Measurements from ENCODE around the gene DCTN1. TPM values are rescaled to one million over a fixed set of nuclear protein-coding genes. Genes with fewer than 3 reads are reported as not detected.

Gene DCTN1
- total RNA-seq, 1 experiment from 2014 or later, result 172 TPM

DNA sequence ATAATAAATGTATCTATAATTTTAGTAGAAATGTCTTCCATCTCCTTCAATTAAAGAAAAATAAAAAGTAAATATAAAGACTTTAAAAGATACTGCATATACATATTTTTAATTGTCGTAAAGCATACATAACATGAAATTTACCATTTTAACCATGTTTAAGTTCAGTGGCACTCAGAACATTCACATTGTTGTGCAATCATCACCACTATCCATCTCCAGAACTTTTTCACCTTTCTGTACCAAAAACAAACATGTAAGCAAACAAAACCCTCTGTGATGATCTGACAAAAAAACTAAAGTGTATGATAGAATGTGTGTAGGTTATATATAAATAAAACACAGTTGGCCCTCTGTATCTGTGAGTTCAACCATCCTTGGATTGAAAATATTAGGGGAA is 13.4 kb upstream of the DCTN1 start:
- intact Hi-C loops (cut with micrococcal nuclease; ENCODE audit: unreplicated experiment), result no loop called here
- CTCF ChIA-PET, result no interaction called here
- no peaks in the 10 kb centered on the region for H3K36me3 ChIP-seq (ENCODE audit: insufficient read depth, low read length, poor library complexity, severe bottlenecking)
- no peaks in the 10 kb centered on the region for H3K27me3 ChIP-seq (replicated peaks; ENCODE audit: insufficient read depth, low read depth, low read length, poor library complexity)
- no peak overlapping the region for H3K27ac ChIP-seq (ENCODE audit: low read depth, low read length, poor library complexity, severe bottlenecking)
- no peak overlapping the region for H3K4me3 ChIP-seq (ENCODE audit: low read depth, low read length, poor library complexity, severe bottlenecking)
- BruUV-seq (replicated peaks), result no TSS peak
- no peaks in the 10 kb centered on the region for H3K9me3 ChIP-seq (ENCODE audit: low read depth, low read length, poor library complexity, severe bottlenecking)
- H3K4me1 ChIP-seq (ENCODE audit: insufficient read depth, low read length, poor library complexity, severe bottlenecking), result peaks cover 16% of the 10 kb centered on the region
- DNase-seq (ENCODE audit: low spot score), result no peak
- POLR2A ChIA-PET (ENCODE audit: low non-redundant PET), result no interaction called here
- TF ChIP-seq EZH2 (IDR thresholded peaks at IDR 0.05; ENCODE audit: borderline replicate concordance, low read depth, low read length, poor library complexity, severe bottlenecking), result no peak
- TF ChIP-seq, protein P1, sequence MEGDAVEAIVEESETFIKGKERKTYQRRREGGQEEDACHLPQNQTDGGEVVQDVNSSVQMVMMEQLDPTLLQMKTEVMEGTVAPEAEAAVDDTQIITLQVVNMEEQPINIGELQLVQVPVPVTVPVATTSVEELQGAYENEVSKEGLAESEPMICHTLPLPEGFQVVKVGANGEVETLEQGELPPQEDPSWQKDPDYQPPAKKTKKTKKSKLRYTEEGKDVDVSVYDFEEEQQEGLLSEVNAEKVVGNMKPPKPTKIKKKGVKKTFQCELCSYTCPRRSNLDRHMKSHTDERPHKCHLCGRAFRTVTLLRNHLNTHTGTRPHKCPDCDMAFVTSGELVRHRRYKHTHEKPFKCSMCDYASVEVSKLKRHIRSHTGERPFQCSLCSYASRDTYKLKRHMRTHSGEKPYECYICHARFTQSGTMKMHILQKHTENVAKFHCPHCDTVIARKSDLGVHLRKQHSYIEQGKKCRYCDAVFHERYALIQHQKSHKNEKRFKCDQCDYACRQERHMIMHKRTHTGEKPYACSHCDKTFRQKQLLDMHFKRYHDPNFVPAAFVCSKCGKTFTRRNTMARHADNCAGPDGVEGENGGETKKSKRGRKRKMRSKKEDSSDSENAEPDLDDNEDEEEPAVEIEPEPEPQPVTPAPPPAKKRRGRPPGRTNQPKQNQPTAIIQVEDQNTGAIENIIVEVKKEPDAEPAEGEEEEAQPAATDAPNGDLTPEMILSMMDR (conservative IDR thresholded peaks at IDR 0.05; ENCODE audit: low read depth, low read length), result no peak

DNA sequence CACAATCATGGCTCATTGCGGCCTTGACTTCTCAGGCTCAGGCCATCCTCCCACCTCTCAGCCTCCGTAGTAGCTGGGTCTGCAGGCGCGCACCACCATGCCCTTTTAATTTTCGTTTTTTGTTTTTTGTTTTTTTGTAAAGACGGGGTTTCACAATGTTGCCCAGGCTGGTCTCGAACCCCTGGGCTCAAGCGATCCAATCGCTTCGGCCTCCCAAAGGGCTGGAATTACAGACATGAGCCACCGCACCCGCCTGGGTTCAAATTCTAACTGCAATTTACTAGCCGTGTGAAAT is 12.3 kb upstream of the DCTN1 start:
- Histone ChIP-seq H3K27ac (ENCODE audit: low read depth, low read length, poor library complexity, severe bottlenecking) (no peak overlapping the region), H3K9me3 (ENCODE audit: low read depth, low read length, poor library complexity, severe bottlenecking) (no peaks in the 10 kb centered on the region), H3K4me3 (ENCODE audit: low read depth, low read length, poor library complexity, severe bottlenecking) (no peak overlapping the region), H3K27me3 (replicated peaks; ENCODE audit: insufficient read depth, low read depth, low read length, poor library complexity) (no peaks in the 10 kb centered on the region), H3K4me1 (ENCODE audit: insufficient read depth, low read length, poor library complexity, severe bottlenecking) (peaks cover 16% of the 10 kb centered on the region), H3K36me3 (ENCODE audit: insufficient read depth, low read length, poor library complexity, severe bottlenecking) (no peaks in the 10 kb centered on the region)
- CTCF ChIA-PET, result interaction anchor here (1.2 kb wide), 1 partner anchor 48 kb away, joined by 4 read pairs; no protein-coding TSS in a partner anchor
- TF ChIP-seq, protein P1 (conservative IDR thresholded peaks at IDR 0.05; ENCODE audit: low read depth, low read length), result no peak
- TF ChIP-seq EZH2 (IDR thresholded peaks at IDR 0.05; ENCODE audit: borderline replicate concordance, low read depth, low read length, poor library complexity, severe bottlenecking), result no peak
- POLR2A ChIA-PET (ENCODE audit: low non-redundant PET), result no interaction called here
- BruUV-seq (replicated peaks), result no TSS peak
- intact Hi-C loops (cut with micrococcal nuclease; ENCODE audit: unreplicated experiment), result no loop called here
- DNase-seq (ENCODE audit: low spot score), result no peak

DNA sequence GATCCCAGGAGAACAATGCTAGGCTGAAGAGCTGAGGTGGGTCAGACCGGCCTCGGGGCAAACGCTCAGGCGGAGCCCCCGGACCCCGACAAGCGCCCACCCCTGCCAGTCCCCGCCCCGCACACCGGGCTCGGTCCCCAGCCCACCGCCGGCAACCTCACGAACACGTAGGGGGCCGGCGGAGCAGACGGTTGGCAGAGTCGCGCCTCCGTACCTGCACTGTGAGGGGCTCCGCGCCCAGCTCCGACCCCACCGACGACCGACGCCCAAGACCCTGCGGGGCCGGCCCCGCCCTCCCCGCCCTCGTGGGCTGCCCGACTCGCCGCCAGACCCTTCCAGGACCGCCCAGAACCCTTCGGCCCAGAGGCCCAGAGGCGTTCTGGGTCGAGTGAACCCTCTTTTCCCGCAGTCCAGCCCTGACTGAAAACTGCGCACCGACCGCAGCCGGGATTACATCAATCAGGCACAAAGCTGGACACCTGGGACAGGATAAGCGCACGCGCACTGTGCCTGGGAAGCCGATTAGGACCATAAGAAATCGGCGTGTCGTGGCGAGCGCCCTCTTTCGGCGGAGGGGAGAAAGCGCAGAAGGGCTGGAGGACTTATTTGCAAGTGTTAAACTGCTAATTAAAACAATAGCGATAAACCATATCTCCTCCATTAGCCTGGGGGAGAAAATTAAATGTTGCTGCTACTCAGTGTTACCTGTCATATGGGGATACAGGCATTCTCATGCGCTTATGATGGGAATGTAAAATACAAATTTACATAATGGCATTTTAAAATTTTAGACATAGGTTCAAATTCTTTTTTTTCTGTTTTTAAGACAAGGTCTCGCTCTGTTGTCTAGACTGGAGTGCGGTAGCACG is 11.7 kb upstream of the DCTN1 start:
- BruUV-seq (replicated peaks), result no TSS peak
- peak; percentile 93 for DNase-seq (ENCODE audit: low spot score)
- Histone ChIP-seq H3K27me3 (replicated peaks; ENCODE audit: insufficient read depth, low read depth, low read length, poor library complexity) (no peaks in the 10 kb centered on the region), H3K4me3 (ENCODE audit: low read depth, low read length, poor library complexity, severe bottlenecking) (peak overlapping the region; percentile 84), H3K27ac (ENCODE audit: low read depth, low read length, poor library complexity, severe bottlenecking) (peak overlapping the region; percentile 98), H3K4me1 (ENCODE audit: insufficient read depth, low read length, poor library complexity, severe bottlenecking) (peaks cover 16% of the 10 kb centered on the region), H3K9me3 (ENCODE audit: low read depth, low read length, poor library complexity, severe bottlenecking) (no peaks in the 10 kb centered on the region), H3K36me3 (ENCODE audit: insufficient read depth, low read length, poor library complexity, severe bottlenecking) (no peaks in the 10 kb centered on the region)
- intact Hi-C loops (cut with micrococcal nuclease; ENCODE audit: unreplicated experiment), result no loop called here
- ChIA-PET CTCF (interaction anchor here (0.6 to 1.2 kb wide), 3 partner anchors 49 to 193 kb away, joined by 3 to 4 read pairs (median 3); no protein-coding TSS in a partner anchor), POLR2A (ENCODE audit: low non-redundant PET) (interaction anchor here (0.7 kb wide), 1 partner anchor 109 kb away, joined by 3 read pairs; no protein-coding TSS in a partner anchor)
- no peak for TF ChIP-seq EZH2 (IDR thresholded peaks at IDR 0.05; ENCODE audit: borderline replicate concordance, low read depth, low read length, poor library complexity, severe bottlenecking)
- TF ChIP-seq, protein P1 (conservative IDR thresholded peaks at IDR 0.05; ENCODE audit: low read depth, low read length), result peak; percentile 99
